HG03097 (cell line): ENCODE results near the gene DPYSL3.
"Not testable (repeated sequence)": the region's sequence is repeated elsewhere in the genome, so short reads cannot be mapped to it uniquely, and the experiment has no call there.

Experiments used
- ATAC-seq: cut with Tn5 transposase; IDR thresholded peaks from one replicate; pipeline ENCODE4 v1.9.1; 2021; ENCODE audit not compliant: unreplicated experiment, low FRiP score

Gene DPYSL3

GRCh38 chr5:147509710-147510651 is at the start of gene DPYSL3:
Gene DPYSL3, minus strand, starts transcription at chr5:147510068. Its CDS starts 210 bp downstream, at chr5:147509858.
- ATAC-seq: no peak

DNA sequence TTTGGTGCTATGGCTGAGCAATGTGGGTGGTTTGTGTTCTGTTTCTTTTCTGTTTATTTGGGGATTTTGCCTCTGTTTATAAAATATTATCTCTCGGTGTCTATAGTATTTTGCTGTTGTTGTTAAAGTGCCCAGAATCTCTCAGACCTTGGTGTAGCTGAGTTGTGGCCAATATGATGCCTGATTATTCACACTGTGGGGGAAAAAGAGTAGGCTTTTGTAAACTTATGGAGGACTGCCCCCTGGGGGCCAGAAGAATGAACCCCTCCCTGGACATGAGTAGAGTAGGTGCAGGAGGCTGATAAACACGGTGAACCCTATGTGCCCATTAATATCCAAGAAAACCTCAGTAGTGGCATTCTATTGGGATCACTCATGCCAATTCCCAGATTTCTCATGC is 49.0 kb upstream of the DPYSL3 start:
- ATAC-seq: no peak

- no peak for ATAC-seq
Measured at GRCh38 chr5:147557876-147558745, 48.2 kb upstream of the DPYSL3 start.

DNA sequence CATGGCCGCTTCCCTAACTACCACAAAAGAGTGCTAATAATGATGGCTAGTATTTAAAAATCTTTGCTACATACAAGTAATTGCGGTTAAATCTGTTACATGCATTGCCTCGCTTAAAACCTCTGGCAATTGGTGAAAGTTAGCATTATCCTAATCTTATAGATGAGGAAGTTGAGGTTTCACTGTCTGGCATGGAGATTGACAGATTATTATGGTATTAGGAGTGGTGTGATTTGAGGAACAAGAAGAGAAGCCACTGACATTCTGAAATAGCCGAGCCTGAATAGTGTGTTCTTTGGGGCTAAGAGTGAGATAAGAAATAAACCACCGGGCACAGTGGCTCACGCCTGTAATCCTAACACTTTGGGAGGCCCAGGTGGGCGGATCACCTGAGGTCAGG is 45.3 kb upstream of the DPYSL3 start:
- ATAC-seq: no peak

DNA sequence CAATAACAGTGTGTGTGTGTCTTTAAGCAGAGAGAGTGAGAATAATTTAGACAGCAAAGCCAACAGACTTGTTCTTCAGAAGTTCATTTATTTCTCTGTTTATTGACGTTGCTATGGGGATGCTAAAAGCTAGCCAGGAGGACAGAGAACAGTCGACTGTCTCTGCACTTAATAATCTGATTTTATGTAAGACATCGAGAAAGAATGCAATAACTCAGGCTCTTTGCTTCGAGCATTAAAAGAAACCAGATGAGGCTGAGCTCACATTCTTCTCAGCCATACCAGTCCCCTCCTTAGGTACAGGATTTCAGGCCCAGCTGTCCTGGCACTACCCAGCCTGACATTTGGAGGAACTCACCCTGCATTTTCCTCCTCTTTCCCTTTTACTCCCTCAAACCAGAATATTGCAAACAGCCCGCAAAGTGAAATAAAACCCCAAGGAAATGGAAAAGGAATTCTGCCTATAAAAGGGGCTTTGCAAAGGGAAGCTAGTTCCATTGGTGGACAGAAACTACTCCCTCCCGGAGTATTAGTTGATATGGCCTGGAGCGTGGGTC is 44.5 kb upstream of the DPYSL3 start:
- ATAC-seq: no peak

GRCh38 chr5:147553817-147554216 is 43.9 kb upstream of the DPYSL3 start:
- not testable (repeated sequence) for ATAC-seq

- ATAC-seq: no peak
Measured at GRCh38 chr5:147552897-147553296, 43.0 kb upstream of the DPYSL3 start.

DNA sequence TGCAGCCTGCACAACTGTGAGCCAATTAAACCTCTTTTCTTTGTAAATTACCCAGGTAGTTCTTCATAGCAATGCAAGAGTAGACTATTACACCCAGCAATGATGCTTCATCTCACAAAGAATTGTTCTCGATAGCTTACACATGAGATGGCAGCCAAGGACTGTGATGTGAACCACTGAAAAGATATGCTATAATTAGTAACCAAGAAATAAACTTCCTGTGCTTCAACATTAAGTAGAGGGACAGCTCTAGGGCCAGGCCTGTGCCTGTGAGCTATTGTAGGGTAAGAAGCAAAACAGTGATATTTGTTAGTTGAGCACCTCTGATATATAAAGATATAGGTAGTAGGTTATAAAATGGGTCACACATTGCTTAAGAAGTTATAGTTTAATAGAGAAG is 41.8 kb upstream of the DPYSL3 start:
- no peak for ATAC-seq

GRCh38 chr5:147547730-147548129 is 37.9 kb upstream of the DPYSL3 start:
- no peak for ATAC-seq

DNA sequence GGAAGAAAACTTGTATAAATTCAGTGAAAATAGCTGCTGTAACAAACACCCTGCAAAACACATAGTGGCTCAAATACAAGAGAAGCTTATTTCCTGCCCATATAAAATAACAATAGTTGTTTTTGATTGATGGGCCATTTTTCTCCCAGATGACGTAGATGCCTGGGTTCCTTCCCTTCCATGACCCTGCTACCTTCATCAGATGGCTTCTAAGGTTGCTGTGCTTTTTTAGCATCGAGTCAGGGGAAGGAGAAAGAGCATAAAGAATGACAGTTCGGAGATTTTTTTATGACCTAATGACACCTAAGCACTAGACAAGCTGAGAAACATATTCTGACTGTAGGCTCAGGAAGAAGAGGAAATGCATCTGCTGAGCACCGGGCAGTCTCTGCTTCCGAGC is 34.7 kb upstream of the DPYSL3 start:
- no peak for ATAC-seq

- ATAC-seq: no peak
Measured at GRCh38 chr5:147539053-147539452, 29.2 kb upstream of the DPYSL3 start.

- ATAC-seq: no peak
Measured at GRCh38 chr5:147538236-147538635, 28.4 kb upstream of the DPYSL3 start.

DNA sequence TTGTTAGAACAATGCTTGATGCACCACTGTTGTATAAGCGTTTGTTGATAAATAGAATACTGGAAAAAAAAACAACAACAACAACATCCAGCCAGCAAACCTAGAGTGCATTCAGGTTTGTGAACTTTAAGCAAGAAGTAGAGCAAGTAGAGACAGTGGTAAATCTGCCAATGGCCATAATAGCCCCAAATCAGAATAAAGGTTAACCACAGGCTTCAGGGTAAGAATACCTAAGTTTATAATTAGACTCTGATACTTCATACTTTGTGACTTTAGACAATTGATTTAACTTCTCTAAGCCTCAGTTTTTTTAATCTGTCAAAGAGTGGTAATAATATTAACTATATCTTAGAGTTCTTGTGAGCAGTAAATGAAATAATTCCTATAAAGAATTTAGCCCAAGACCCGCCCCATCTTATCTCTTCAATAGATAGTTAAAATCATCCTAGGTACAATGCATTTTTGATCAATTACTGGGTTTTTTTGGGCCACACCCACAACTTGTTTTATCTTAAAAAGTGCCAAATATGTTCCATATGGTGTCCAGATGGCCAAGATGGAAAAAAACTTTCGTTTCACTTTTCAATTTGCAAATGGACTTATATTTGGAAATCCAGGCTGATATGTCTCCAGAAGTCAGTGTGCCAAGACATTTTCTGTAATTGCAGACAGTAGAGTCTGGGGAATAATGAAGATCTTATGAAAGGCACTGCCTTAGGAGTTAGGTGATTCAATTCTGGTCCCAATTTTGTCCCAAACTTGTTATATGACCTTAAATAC is 24.5 kb upstream of the DPYSL3 start:
- no peak for ATAC-seq

DNA sequence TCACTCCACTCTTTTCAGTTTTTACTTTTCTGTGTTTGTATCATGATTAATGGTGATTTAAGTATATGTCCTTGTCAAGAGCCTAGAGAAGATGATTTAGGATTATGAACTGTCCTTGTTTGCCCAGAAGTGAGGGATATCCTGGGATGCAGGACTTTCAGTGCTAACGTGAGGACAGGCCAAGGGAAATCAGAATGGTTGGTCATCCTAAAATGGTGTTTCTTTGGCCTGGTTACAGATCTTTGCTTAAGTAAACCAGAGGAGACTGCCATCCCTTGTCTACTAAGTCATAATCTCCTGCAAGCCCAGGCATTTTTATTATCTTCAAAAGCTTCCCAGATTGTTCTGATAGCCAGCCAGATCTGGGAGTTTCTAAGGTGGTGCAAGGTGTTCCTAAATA is 22.3 kb upstream of the DPYSL3 start:
- ATAC-seq: no peak

DNA sequence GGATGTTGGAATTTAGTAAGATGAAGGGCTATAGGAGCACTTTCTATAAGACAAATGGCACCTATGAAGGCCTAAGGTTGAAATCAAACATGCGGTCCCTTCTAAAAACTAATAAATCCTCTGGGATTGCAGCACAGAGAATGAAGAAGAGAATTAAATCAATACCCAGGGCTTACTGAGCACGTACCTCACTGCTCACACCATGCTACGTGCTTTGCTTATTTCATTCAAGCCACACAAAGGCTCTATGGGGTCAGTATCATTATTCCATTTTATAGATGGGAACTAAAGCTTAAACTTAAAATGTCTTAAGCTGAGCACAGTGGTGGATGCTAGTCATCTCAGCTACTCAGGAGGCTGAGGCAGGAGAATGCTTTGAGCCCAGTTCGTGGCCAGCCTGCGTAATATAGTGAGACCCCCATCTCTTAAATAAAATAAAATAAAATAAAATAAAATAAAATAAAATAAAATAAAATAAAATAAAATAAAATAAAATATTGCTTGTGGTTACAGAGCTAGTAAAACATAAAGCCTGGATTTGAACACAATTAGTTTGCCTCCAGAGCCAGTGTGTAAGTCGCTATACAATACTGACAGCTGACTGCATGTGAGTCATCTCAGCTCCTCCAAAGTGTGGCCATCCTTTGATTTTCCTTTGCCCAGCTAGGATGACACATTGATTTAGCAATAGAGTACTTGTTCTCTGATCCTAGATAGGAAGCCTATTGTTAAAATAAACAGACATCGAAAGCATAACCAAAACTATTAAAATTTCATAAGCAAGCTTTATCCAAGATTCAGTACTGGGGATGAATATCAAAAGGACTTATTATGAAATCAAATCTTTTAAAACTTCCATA is 20.9 kb upstream of the DPYSL3 start:
- no peak for ATAC-seq

DNA sequence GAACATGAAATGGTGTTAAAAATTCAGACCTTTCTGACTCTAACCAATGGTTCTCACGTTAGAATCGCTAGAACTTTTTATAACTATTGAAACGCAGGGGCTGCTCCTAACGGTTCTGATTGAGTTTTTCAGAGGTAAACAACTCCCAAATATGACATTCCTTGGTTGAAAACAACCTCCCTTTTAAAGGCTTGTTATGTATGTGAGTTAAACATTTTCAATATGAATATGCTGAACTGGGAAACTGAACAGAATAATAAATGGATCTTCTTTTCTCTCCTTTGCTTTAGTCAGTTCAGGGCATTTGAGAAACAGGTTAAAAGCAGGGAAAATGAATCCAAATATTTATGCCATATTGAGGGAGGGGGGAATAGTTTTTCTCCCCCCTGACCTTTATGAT is 13.2 kb upstream of the DPYSL3 start:
- ATAC-seq: no peak

DNA sequence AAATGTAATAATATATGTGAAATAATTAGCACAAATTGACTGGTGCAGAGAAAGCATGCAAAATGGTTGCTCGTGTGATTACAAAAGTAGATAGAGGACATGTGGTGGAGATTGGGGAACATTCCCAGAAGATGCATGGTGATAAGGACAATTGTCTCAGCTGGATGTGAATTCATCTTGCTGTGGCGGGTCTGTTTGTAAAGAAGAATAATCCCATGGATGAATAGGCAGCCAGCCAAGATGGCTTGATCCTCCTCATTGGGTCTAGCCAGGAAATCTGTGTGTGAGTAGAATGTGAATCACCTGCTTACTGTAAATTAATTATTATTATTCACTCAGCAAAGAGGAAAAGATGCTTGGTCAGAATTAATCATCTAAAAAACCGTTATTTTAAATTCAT is 12.6 kb upstream of the DPYSL3 start:
- ATAC-seq: no peak

DNA sequence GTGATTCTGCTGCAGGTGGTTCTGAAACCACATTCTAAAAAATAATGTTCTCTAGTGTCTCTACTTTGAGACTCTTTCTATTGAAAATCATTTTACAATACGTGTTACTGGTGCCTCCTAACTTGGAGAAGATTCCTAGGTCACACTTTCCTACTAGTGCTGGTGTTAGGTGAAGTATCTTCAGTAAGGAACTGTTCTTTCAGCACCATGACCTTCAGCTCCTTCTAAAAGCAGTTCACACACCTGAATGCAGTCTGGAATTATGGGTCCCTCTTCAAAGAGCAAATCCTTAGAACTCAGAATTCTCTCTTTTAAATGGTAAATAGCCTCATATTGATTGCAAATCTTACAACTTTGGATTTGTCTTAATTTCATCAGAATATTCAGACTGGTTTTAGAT is 10.6 kb upstream of the DPYSL3 start:
- ATAC-seq: no peak

GRCh38 chr5:147519380-147519779 is 9.5 kb upstream of the DPYSL3 start:
- ATAC-seq: no peak

DNA sequence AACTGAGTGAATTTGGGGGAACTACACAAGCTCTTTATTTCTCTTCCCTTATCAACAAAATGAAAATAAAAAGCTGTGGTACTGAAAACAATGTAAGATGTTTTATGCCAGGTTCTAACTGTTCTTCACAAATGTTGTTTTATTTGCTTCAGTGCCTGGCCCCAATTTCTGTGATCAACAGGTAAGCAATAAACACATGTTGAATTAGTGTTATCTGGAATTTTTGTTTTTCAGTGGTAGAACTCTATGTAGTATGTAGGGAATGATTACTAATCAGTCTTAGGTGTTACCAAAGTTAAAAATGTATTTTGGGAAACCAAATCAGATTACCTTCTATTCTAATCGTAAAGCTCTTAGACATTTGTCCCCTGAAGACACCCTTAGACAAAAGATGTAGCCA is 7.5 kb upstream of the DPYSL3 start:
- ATAC-seq: no peak
